Prostate gland (tissue), 2 donors: ENCODE data around the gene NTN1. TPM values are rescaled to one million over a fixed set of nuclear protein-coding genes. Genes with fewer than 3 reads are reported as not detected.

Source experiments
- DNase-seq: peaks from one replicate; pipeline ENCODE4 v3.0.0-alpha.2; 2019; ENCODE audit warnings: low spot score
- H3K27ac ChIP-seq, 2 donors: fragments of 200-600 bp; sonication (generic); 2 replicates each; pipeline ENCODE4 v1.5.1; 2017 to 2019
- H3K27me3 ChIP-seq: fragments of 200-600 bp; sonication (generic); replicated peaks from 2 replicates; pipeline ENCODE4 v1.5.1; 2019; ENCODE audit not compliant: insufficient read depth
- H3K36me3 ChIP-seq, 2 donors: fragments of 200-600 bp; sonication (generic); 1 replicate in 1 of 2; 2 replicates in 1 of 2; pipeline versions ENCODE4 v1.5.1 to v1.8.1; 2017 to 2019
- H3K4me1 ChIP-seq: fragments of 200-600 bp; sonication (generic); replicated peaks from 2 replicates; pipeline ENCODE4 v1.5.1; 2019
- H3K4me3 ChIP-seq, 2 donors: fragments of 200-600 bp; sonication (generic); 2 replicates each; pipeline ENCODE4 v1.5.1; 2017 to 2019
- H3K9me3 ChIP-seq: fragments of 200-600 bp; sonication (generic); 2 replicates; pipeline ENCODE4 v1.5.1; 2017
- POLR2A ChIP-seq: fragments of 450-650 bp; IDR thresholded peaks from one replicate; pipeline ENCODE4 v1.6.1; 2016; ENCODE audit warnings: antibody characterized with exemption, mild to moderate bottlenecking
- POLR2AphosphoS5 ChIP-seq: sonication (generic); formaldehyde crosslinking; IDR thresholded peaks from one replicate; pipeline ENCODE4 v1.6.1; 2017; ENCODE audit warnings: antibody characterized with exemption
- WGBS: methylation state at CpG from one replicate; pipeline ENCODE4 v1.1.5; 2018; 5-methylcytosine and 5-hydroxymethylcytosine counted together
- intact Hi-C: fragments of 100-400 bp; cut with DNase I; formaldehyde crosslinking; loops from one replicate; pipeline ENCODE4 v1.14.2; 2022
- total RNA-seq, 2 donors: library from RNA; depleted of rRNA; stranded (reverse); fragments of >200 nt; gene quantifications; one replicate each; pipeline ENCODE4 v1.1.0, GENCODE V29; 2016
- TF ChIP-seq, protein P1 (sequence below), 4 experiments: fragments of 200-600 bp in 2 of 4; fragments of 450-650 bp in 2 of 4; sonication (generic) in 2 of 4; IDR thresholded peaks; 1 replicate in 3 of 4; 2 replicates in 1 of 4; pipeline ENCODE4 v1.5.1; 2016 to 2019; ENCODE audit warnings: antibody characterized with exemption in 4 of 4, mild to moderate bottlenecking in 2 of 4, moderate library complexity in 2 of 4

Gene NTN1
- total RNA-seq, 2 donors from 2014 or later, result 9.2 to 11.4 TPM

DNA sequence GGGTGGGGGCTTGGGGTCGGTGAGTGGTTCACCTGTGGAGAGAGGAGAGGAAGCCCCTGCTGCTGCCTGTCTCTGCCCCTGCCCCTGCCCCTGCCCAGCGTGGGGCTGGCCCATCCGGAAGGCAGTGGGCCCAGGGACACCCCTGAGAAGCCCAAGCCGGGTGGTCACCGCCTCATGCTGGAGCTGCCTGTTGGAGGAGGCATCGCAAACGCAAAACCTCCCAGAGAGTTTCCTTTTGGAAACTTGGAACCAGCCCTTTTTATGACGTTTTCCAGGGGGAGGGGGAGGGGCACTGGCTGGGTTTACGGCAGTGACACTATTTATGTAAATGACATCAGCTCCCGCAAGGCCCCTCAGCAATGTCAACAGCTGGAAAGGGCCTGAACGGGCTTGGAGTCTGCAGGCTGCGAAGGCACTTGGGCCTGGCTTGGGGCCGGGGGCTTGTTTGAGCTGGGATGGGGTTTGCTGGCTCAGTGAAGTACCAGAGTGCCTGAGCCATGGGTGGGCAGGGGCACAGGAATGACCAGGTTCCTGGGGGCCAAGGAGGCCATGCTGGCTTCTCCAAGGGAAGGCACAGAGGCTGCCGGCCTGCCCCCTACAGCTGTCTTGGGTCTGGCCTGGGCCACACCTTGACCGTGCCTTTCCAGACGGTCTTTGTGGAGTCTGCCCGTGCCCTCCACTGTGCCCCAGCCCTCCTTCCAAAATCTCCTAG, 219.5 kb downstream of the NTN1 start:
- intact Hi-C loops, result loop anchor here (5.0 kb wide), 1 partner anchor 51 kb away; no protein-coding TSS in a partner anchor
- 37% methylated on average over 17 of the region's 17 CpGs for WGBS
- H3K4me1 ChIP-seq, result no peaks in the 10 kb centered on the region
- peak; percentile 55 for DNase-seq
- peak overlapping the region in 1 of 2 donors; percentile 48 for H3K4me3 ChIP-seq
- no peaks in the 10 kb centered on the region for H3K36me3 ChIP-seq
- no peaks in the 10 kb centered on the region for H3K27me3 ChIP-seq
- no peaks in the 10 kb centered on the region for H3K9me3 ChIP-seq
- no peak for TF ChIP-seq POLR2A
- TF ChIP-seq POLR2AphosphoS5, result peak; percentile 65
- TF ChIP-seq, protein P1, sequence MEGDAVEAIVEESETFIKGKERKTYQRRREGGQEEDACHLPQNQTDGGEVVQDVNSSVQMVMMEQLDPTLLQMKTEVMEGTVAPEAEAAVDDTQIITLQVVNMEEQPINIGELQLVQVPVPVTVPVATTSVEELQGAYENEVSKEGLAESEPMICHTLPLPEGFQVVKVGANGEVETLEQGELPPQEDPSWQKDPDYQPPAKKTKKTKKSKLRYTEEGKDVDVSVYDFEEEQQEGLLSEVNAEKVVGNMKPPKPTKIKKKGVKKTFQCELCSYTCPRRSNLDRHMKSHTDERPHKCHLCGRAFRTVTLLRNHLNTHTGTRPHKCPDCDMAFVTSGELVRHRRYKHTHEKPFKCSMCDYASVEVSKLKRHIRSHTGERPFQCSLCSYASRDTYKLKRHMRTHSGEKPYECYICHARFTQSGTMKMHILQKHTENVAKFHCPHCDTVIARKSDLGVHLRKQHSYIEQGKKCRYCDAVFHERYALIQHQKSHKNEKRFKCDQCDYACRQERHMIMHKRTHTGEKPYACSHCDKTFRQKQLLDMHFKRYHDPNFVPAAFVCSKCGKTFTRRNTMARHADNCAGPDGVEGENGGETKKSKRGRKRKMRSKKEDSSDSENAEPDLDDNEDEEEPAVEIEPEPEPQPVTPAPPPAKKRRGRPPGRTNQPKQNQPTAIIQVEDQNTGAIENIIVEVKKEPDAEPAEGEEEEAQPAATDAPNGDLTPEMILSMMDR (IDR thresholded peaks at IDR 0.05), result no peak
- peak overlapping the region; percentile 86 to 90 for H3K27ac ChIP-seq

DNA sequence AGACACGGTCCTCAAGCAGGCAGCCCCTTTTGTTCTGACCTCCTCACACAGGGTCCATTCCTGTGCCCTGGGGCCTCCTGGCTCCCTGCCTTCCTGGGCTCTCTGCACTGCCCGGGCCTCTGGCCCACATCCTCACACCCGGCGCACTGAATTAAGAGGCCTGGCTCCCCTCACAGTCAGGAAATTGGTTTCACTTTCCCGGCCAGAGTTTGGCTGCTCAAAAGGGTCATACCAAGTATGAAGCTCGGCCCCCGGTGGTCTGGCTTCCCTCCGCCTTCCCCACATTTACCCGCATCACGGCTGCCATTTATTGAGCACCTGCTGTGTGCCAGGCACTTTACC, 220.0 kb downstream of the NTN1 start:
- Histone ChIP-seq H3K27me3 (no peaks in the 10 kb centered on the region), H3K27ac (peak overlapping the region; percentile 86 to 90), H3K9me3 (no peaks in the 10 kb centered on the region), H3K4me1 (no peaks in the 10 kb centered on the region), H3K4me3 (no peak overlapping the region), H3K36me3 (no peaks in the 10 kb centered on the region)
- intact Hi-C loops, result loop anchor here (5.0 kb wide), 1 partner anchor 51 kb away; no protein-coding TSS in a partner anchor
- no peak for DNase-seq
- TF ChIP-seq POLR2A, result no peak
- TF ChIP-seq POLR2AphosphoS5, result no peak
- TF ChIP-seq, protein P1 (IDR thresholded peaks at IDR 0.05), result no peak
- 32% methylated on average over 10 of the region's 10 CpGs for WGBS

DNA sequence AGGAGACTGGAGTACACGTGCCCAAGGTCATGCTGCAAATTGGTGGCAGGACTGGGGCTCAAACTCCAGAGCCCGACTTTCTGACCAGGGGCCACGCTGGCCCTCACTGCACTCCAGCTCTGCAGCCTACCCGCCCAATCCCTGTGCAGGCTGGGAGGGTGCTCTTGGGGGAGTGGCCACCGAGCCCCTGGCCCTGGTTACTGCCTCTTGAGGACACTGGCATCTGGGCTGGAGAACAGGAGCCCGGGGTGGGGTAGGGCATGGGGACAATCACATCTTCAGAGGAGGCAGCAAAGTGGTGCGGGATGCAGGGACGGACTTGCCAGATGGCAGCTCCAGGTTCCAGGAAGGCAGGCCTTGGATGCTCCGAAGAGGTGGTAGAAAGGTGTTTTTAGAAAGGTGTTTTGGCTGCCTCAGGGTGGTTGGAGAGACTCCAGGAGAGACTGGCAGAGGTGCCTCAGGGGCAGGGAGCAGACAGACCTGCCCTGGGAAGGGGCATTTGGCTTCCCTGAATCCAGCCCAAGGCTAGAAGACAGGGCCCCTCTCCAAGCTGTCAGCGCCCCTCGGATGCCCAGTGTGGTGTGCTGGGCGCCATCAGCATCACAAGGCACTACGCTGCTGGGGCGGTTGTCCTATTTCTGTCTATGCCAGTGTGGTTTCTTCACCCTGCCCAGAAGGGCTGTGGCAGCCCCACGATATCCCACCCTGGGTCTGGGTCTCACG, 220.6 kb downstream of the NTN1 start:
- no peaks in the 10 kb centered on the region for H3K4me1 ChIP-seq
- intact Hi-C loops, result loop anchor here (5.0 kb wide), 1 partner anchor 50 kb away; no protein-coding TSS in a partner anchor
- 81% methylated on average over 12 of the region's 16 CpGs for WGBS

DNA sequence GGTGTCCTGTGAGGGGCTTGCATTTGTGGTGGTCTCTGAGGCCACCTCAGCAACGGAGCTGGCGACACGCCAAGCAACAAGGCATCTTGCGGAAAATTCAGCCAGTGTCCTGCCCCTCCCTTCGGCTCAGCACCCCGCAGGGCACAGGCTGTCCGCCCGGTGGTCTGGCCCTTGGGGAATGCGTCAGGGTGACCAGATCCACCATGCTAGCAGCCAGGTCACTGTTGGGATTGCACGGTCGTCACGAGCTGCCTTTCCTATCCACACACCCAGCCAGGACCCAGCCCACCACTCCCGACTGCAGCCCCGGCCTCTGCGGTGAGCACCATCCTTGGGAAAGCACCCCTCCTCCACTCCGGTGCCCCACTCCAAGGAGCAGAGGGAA, 221.2 kb downstream of the NTN1 start:
- no peaks in the 10 kb centered on the region for H3K36me3 ChIP-seq
- no peaks in the 10 kb centered on the region for H3K9me3 ChIP-seq
- peak overlapping the region; percentile 86 to 90 for H3K27ac ChIP-seq
- WGBS, result 90% methylated on average over 7 of the region's 16 CpGs
- H3K4me1 ChIP-seq, result no peaks in the 10 kb centered on the region
- TF ChIP-seq POLR2A, result no peak
- TF ChIP-seq, protein P1 (IDR thresholded peaks at IDR 0.05), result no peak
- TF ChIP-seq POLR2AphosphoS5, result no peak
- DNase-seq, result no peak
- no peaks in the 10 kb centered on the region for H3K27me3 ChIP-seq
- intact Hi-C loops, result loop anchor here (5.0 kb wide), 1 partner anchor 50 kb away; no protein-coding TSS in a partner anchor
- H3K4me3 ChIP-seq, result no peak overlapping the region

More for the DNA sequence above, 220.6 kb downstream of the NTN1 start:
- no peak overlapping the region for H3K4me3 ChIP-seq
- DNase-seq, result no peak
- peak overlapping the region; percentile 86 to 90 for H3K27ac ChIP-seq
- H3K27me3 ChIP-seq, result no peaks in the 10 kb centered on the region
- TF ChIP-seq POLR2AphosphoS5, result no peak
- H3K36me3 ChIP-seq, result no peaks in the 10 kb centered on the region
- H3K9me3 ChIP-seq, result no peaks in the 10 kb centered on the region

DNA sequence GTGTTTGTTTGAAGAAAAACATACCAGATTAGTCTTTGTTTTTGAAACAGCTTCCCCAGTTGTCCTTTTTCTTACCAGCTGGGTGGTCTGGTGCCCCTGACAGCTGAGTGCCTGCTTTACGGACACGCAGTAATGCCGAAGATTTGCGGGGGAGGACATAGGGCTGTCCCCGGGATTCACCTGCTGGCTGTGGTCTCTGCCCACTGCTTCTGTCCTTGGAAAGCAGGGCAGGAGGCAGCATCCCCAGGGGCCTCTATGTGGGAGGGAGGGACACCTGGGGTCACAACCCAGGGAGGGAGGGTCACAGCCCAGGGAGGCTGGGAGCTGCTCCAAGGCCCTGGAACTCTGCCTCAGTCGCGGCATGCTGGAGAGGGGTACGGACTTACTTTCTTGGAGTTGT, 221.7 kb downstream of the NTN1 start:
- intact Hi-C loops, result loop anchor here (5.0 kb wide), 1 partner anchor 49 kb away; no protein-coding TSS in a partner anchor
- TF ChIP-seq, protein P1 (IDR thresholded peaks at IDR 0.05), result no peak
- TF ChIP-seq POLR2A (no peak), POLR2AphosphoS5 (no peak)
- no peaks in the 10 kb centered on the region for H3K36me3 ChIP-seq
- no peaks in the 10 kb centered on the region for H3K27me3 ChIP-seq
- H3K4me3 ChIP-seq, result no peak overlapping the region
- no peaks in the 10 kb centered on the region for H3K9me3 ChIP-seq
- no peaks in the 10 kb centered on the region for H3K4me1 ChIP-seq
- no peak overlapping the region for H3K27ac ChIP-seq
- 85% methylated on average over 8 of the region's 8 CpGs for WGBS
- DNase-seq, result no peak
